H1 (cell line): ENCODE measurements around the gene MADD. TPM values are rescaled to one million over a fixed set of nuclear protein-coding genes. Genes with fewer than 3 reads are reported as not detected.
A peak's percentile ranks its signal among the peaks of the same experiment; 100 is the strongest.

Experiments
- RAD21 ChIP-seq, 2 experiments: IDR thresholded peaks in 1 of 2; conservative IDR thresholded peaks in 1 of 2; 2 replicates each; pipeline ENCODE4 v1.6.1; 2011; ENCODE audit warnings: low read depth in 2 of 2, low read length in 2 of 2, improper control_type of control experiment in 1 of 2, inconsistent platforms in 1 of 2, mild to moderate bottlenecking in 1 of 2, moderate library complexity in 1 of 2
- SUZ12 ChIP-seq: fragments of 200-600 bp; sonication (generic); IDR thresholded peaks from 2 replicates; pipeline ENCODE4 v1.6.1; 2012; ENCODE audit warnings: mild to moderate bottlenecking, inconsistent platforms, low read length, moderate library complexity, mixed read lengths
- polyA plus RNA-seq, 7 experiments: library from polyadenylated mRNA; depleted of rRNA in 3 of 7; stranded (reverse) in 5 of 7; unstranded in 2 of 7; fragments of >200 nt in 5 of 7; fragments of 200-250 nt in 2 of 7; gene quantifications; 1 replicate in 5 of 7; 2 replicates in 1 of 7; 4 replicates in 1 of 7; pipeline versions ENCODE4 v1.2.1 to v1.2.3, GENCODE V29; 2011 to 2013; ENCODE audit warnings: missing spikeins in 2 of 7, mixed read lengths in 2 of 7
- total RNA-seq: library from RNA; stranded (reverse); fragmentation: NEBNext Ultra II Directional; extraction: Animal tissue kit (Norgen Biotek cat#: 25700); gene quantifications from 2 replicates; pipeline ENCODE4 v1.2.1, GENCODE V29; 2021

Gene MADD
- total and polyA plus RNA-seq, 2 of the 8 experiments (the other 6 are each of a cell fraction or from before 2014, with no cell fraction given), result 32.5 to 45.4 TPM

GRCh38 chr11:47329987-47330931, 60.3 kb downstream of the MADD start (continued):
- peak in 1 of 2 experiments; percentile 34; a peak in 2 of 4 replicates for TF ChIP-seq RAD21 (IDR thresholded peaks at IDR 0.05 in 1 of 2, conservative IDR thresholded peaks at IDR 0.05 in 1 of 2; ENCODE audit: low read depth in 2 of 2, low read length in 2 of 2)
- TF ChIP-seq SUZ12, result no peak
- TF ChIP-seq, all 59 proteins: peak for 2
